HepG2 (cell line): ENCODE measurements around the gene CLDN7. TPM values are rescaled to one million over a fixed set of nuclear protein-coding genes. Genes with fewer than 3 reads are reported as not detected.

Experiments used
- CENPT ChIP-seq: sonication (generic); formaldehyde crosslinking; IDR thresholded peaks from 2 replicates; pipeline ENCODE4 v1.8.0; 2022; ENCODE audit warnings: low read depth, mild to moderate bottlenecking, moderate library complexity, missing genetic modification reagents
- ERF ChIP-seq: IDR thresholded peaks from 2 replicates; pipeline ENCODE4 v1.6.1; 2018; ENCODE audit warnings: missing biosample characterization, missing genetic modification reagents
- FOXA1 ChIP-seq, 2 experiments: fragments of 450-650 bp in 1 of 2; sonication (generic) in 1 of 2; formaldehyde crosslinking in 1 of 2; IDR thresholded peaks; 2 replicates each; pipeline versions ENCODE4 v1.4.0 to v1.6.1; 2016 to 2020; ENCODE audit warnings: missing genetic modification reagents in 1 of 2
- PAXIP1 ChIP-seq: sonication (generic); formaldehyde crosslinking; conservative IDR thresholded peaks from 2 replicates; pipeline ENCODE4 v1.4.0; 2020; ENCODE audit warnings: mild to moderate bottlenecking, missing genetic modification reagents, moderate library complexity
- PPARG ChIP-seq: conservative IDR thresholded peaks from 2 replicates; pipeline ENCODE4 v1.6.1; 2016; ENCODE audit warnings: missing biosample characterization, missing genetic modification reagents
- RBAK ChIP-seq: sonication (generic); formaldehyde crosslinking; IDR thresholded peaks from 2 replicates; pipeline ENCODE4 v1.5.1; 2020; ENCODE audit warnings: mild to moderate bottlenecking, missing genetic modification reagents
- REST ChIP-seq, 2 experiments: IDR thresholded peaks; 2 replicates each; pipeline ENCODE4 v1.6.1; 2011 to 2012; ENCODE audit warnings: low read length in 2 of 2, borderline replicate concordance in 1 of 2, low read depth in 1 of 2, mild to moderate bottlenecking in 1 of 2, moderate library complexity in 1 of 2
- RFXANK ChIP-seq: IDR thresholded peaks from 2 replicates; pipeline ENCODE4 v1.6.1; 2016
- SCMH1 ChIP-seq: sonication (generic); formaldehyde crosslinking; IDR thresholded peaks from 2 replicates; pipeline ENCODE4 v1.9.0; 2021; ENCODE audit warnings: missing genetic modification reagents, mild to moderate bottlenecking, borderline replicate concordance
- SIN3A ChIP-seq: IDR thresholded peaks from 2 replicates; pipeline ENCODE4 v1.6.1; 2011; ENCODE audit warnings: low read depth, mild to moderate bottlenecking, control low read depth, low read length, borderline replicate concordance
- SNAPC2 ChIP-seq: sonication (generic); formaldehyde crosslinking; IDR thresholded peaks from 2 replicates; pipeline ENCODE4 v1.8.1; 2022; ENCODE audit warnings: mild to moderate bottlenecking, missing genetic modification reagents
- ZFP90 ChIP-seq: sonication (generic); formaldehyde crosslinking; IDR thresholded peaks from 2 replicates; pipeline ENCODE4 v1.8.0; 2022; ENCODE audit warnings: missing genetic modification reagents, mild to moderate bottlenecking, inconsistent platforms, borderline replicate concordance
- ZNF33B ChIP-seq: sonication (generic); formaldehyde crosslinking; IDR thresholded peaks from 2 replicates; pipeline ENCODE4 v1.5.1; 2020; ENCODE audit warnings: mild to moderate bottlenecking, missing genetic modification reagents
- ZNF343 ChIP-seq: sonication (generic); formaldehyde crosslinking; IDR thresholded peaks from 2 replicates; pipeline ENCODE4 v1.4.0; 2020; ENCODE audit warnings: mild to moderate bottlenecking, missing genetic modification reagents
- ZNF547 ChIP-seq: sonication (generic); formaldehyde crosslinking; IDR thresholded peaks from 2 replicates; pipeline ENCODE4 v1.5.1; 2020; ENCODE audit warnings: mild to moderate bottlenecking, missing genetic modification reagents
- ZNF598 ChIP-seq: sonication (generic); formaldehyde crosslinking; IDR thresholded peaks from 2 replicates; pipeline ENCODE4 v1.5.1; 2020; ENCODE audit warnings: mild to moderate bottlenecking, missing genetic modification reagents, borderline replicate concordance
- ZNF704 ChIP-seq: sonication (generic); formaldehyde crosslinking; IDR thresholded peaks from 2 replicates; pipeline ENCODE4 v1.8.1; 2023; ENCODE audit warnings: mild to moderate bottlenecking, inconsistent platforms, moderate library complexity, missing genetic modification reagents, borderline replicate concordance
- ZNF740 ChIP-seq: sonication (generic); formaldehyde crosslinking; IDR thresholded peaks from 2 replicates; pipeline ENCODE4 v1.4.0; 2020; ENCODE audit warnings: missing genetic modification reagents
- ZNF761 ChIP-seq: sonication (generic); formaldehyde crosslinking; conservative IDR thresholded peaks from 2 replicates; pipeline ENCODE4 v1.4.0; 2020; ENCODE audit warnings: mild to moderate bottlenecking, missing genetic modification reagents
- polyA plus RNA-seq, 8 experiments: library from polyadenylated mRNA; depleted of rRNA in 3 of 8; stranded (reverse) in 7 of 8; unstranded in 1 of 8; fragments of >200 nt; fragmentation: Illumina TruSeq in 4 of 8; extraction: Trizol in 4 of 8; gene quantifications; 2 replicates each; pipeline versions ENCODE4 v1.2.1 to v1.2.3, GENCODE V29; 2011 to 2016; ENCODE audit warnings: low read depth in 4 of 8, missing spikeins in 1 of 8, mixed read lengths in 1 of 8; ENCODE audit not compliant: insufficient read depth in 1 of 8
- total RNA-seq, 5 experiments: library from RNA; depleted of rRNA; stranded (reverse); fragments of >200 nt; fragmentation: Illumina TruSeq; extraction: Trizol; gene quantifications; 2 replicates each; pipeline ENCODE4 v1.2.3, GENCODE V29; 2016; ENCODE audit warnings: low read depth in 1 of 5

CLDN7 gene
- total and polyA plus RNA-seq, 2 of the 13 experiments (the other 11 are each of a cell fraction or from before 2014, with no cell fraction given): not detected

- TF ChIP-seq SNAPC2 (CRISPR knock-in tag): no peak
- TF ChIP-seq ZNF704: no peak
- no peak for TF ChIP-seq ZFP90
- TF ChIP-seq SIN3A: no peak; the same call in 1 of the 2 replicates
- TF ChIP-seq ZNF598 (CRISPR knock-in tag): no peak
- TF ChIP-seq REST (IDR thresholded peaks at IDR 0.05; ENCODE audit: borderline replicate concordance in 1 of 2, low read depth in 1 of 2, low read length in 2 of 2): no peak; a peak in 1 of 4 replicates
- 0 out of 2 replicates have a peak, but pooled peaks have one; percentile 52 for TF ChIP-seq ZNF740 (CRISPR knock-in tag)
- peak; percentile 93 for TF ChIP-seq CENPT (CRISPR knock-in tag)
- TF ChIP-seq ZNF761: peak; percentile 30; the same call in 1 of the 2 replicates
- no peak for TF ChIP-seq RFXANK (CRISPR knock-in tag)
- peak; percentile 8; the same call in 1 of the 2 replicates for TF ChIP-seq ZNF547
- no peak for TF ChIP-seq ERF
- no peak for TF ChIP-seq PAXIP1 (CRISPR knock-in tag)
- TF ChIP-seq ZNF33B (CRISPR knock-in tag): no peak
- no peak for TF ChIP-seq RBAK
- no peak for TF ChIP-seq FOXA1 (IDR thresholded peaks at IDR 0.05)
- TF ChIP-seq FOXA1 (CRISPR knock-in tag; IDR thresholded peaks at IDR 0.05): no peak
- TF ChIP-seq PPARG (CRISPR knock-in tag): 0 out of 2 replicates have a peak, but pooled peaks have one; percentile 15
- 0 out of 2 replicates have a peak, but pooled peaks have one; percentile 40 for TF ChIP-seq ZNF343
- no peak for TF ChIP-seq SCMH1 (CRISPR knock-in tag)
These were observed 45.7 kb upstream of the CLDN7 start (continued) for GRCh38 chr17:7307686-7308624.
